K562 (cell line): ENCODE results near the gene ABCB6. TPM values are rescaled to one million over a fixed set of nuclear protein-coding genes. Genes with fewer than 3 reads are reported as not detected.

Source experiments
- ARID2 ChIP-seq: fragments of 450-650 bp; IDR thresholded peaks from 2 replicates; pipeline ENCODE4 v1.6.1; 2017; ENCODE audit warnings: antibody characterized with exemption, mild to moderate bottlenecking
- FOXA1 ChIP-seq: fragments of 450-650 bp; IDR thresholded peaks from 2 replicates; pipeline ENCODE4 v1.6.1; 2016; ENCODE audit warnings: mild to moderate bottlenecking, borderline replicate concordance
- ZNF717 ChIP-seq: fragments of 250-450 bp; sonication (Bioruptor Pico); IDR thresholded peaks from 2 replicates; pipeline ENCODE4 v1.5.0; 2021
- polyA plus RNA-seq, 8 experiments: library from polyadenylated mRNA; depleted of rRNA in 4 of 8; stranded (reverse) in 5 of 8; unstranded in 3 of 8; fragments of >200 nt; fragmentation: Nextera tagmentation in 2 of 8; fragmentation: Illumina TruSeq in 1 of 8; extraction: Ambion mirVana in 2 of 8; extraction: Trizol in 1 of 8; gene quantifications; 2 replicates each; pipeline versions ENCODE4 v1.2.1 to v1.2.3, GENCODE V29; 2011 to 2014; ENCODE audit warnings: inconsistent platforms in 1 of 8, missing spikeins in 1 of 8
- total RNA-seq, 7 experiments: library from RNA; depleted of rRNA in 6 of 7; stranded (reverse); fragments of >200 nt in 6 of 7; fragmentation: Illumina TruSeq in 2 of 7; extraction: Trizol in 2 of 7; gene quantifications; 2 replicates each; pipeline versions ENCODE4 v1.2.1 to v1.2.3, GENCODE V29; 2011 to 2021; ENCODE audit warnings: low replicate concordance in 1 of 7
- TF ChIP-seq, protein P1 (sequence below): fragments of 250-450 bp; sonication (Bioruptor Pico); IDR thresholded peaks from 2 replicates; pipeline ENCODE4 v1.8.0; 2022; ENCODE audit warnings: inconsistent platforms
- TF ChIP-seq, protein P2 (sequence below): fragments of 450-650 bp; IDR thresholded peaks from 2 replicates; pipeline ENCODE4 v1.6.1; 2016; ENCODE audit warnings: low read depth
- TF ChIP-seq, protein P3 (sequence below), 2 experiments: fragments of 450-650 bp; IDR thresholded peaks; 2 replicates each; pipeline ENCODE4 v1.6.1; 2016; ENCODE audit warnings: mild to moderate bottlenecking in 2 of 2, borderline replicate concordance in 1 of 2, low read depth in 1 of 2, moderate library complexity in 1 of 2

ABCB6 gene
- total and polyA plus RNA-seq, 9 of the 15 experiments (the other 6 are each of a cell fraction or from before 2014, with no cell fraction given) = 3.7 to 29.8 (median 16.8) TPM

DNA sequence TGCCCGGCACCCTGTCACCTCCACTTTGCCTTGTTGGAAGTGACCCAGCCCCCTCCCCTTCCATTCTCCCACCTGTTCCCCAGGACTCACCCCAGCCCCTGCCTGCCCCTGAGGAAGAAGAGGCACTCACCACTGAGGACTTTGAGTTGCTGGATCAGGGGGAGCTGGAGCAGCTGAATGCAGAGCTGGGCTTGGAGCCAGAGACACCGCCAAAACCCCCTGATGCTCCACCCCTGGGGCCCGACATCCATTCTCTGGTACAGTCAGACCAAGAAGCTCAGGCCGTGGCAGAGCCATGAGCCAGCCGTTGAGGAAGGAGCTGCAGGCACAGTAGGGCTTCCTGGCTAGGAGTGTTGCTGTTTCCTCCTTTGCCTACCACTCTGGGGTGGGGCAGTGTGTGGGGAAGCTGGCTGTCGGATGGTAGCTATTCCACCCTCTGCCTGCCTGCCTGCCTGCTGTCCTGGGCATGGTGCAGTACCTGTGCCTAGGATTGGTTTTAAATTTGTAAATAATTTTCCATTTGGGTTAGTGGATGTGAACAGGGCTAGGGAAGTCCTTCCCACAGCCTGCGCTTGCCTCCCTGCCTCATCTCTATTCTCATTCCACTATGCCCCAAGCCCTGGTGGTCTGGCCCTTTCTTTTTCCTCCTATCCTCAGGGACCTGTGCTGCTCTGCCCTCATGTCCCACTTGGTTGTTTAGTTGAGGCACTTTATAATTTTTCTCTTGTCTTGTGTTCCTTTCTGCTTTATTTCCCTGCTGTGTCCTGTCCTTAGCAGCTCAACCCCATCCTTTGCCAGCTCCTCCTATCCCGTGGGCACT is 36.2 kb downstream of the ABCB6 start (continued):
- TF ChIP-seq, protein P1, sequence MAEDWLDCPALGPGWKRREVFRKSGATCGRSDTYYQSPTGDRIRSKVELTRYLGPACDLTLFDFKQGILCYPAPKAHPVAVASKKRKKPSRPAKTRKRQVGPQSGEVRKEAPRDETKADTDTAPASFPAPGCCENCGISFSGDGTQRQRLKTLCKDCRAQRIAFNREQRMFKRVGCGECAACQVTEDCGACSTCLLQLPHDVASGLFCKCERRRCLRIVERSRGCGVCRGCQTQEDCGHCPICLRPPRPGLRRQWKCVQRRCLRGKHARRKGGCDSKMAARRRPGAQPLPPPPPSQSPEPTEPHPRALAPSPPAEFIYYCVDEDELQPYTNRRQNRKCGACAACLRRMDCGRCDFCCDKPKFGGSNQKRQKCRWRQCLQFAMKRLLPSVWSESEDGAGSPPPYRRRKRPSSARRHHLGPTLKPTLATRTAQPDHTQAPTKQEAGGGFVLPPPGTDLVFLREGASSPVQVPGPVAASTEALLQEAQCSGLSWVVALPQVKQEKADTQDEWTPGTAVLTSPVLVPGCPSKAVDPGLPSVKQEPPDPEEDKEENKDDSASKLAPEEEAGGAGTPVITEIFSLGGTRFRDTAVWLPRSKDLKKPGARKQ (CRISPR knock-in tag) = no peak
- TF ChIP-seq, protein P2, sequence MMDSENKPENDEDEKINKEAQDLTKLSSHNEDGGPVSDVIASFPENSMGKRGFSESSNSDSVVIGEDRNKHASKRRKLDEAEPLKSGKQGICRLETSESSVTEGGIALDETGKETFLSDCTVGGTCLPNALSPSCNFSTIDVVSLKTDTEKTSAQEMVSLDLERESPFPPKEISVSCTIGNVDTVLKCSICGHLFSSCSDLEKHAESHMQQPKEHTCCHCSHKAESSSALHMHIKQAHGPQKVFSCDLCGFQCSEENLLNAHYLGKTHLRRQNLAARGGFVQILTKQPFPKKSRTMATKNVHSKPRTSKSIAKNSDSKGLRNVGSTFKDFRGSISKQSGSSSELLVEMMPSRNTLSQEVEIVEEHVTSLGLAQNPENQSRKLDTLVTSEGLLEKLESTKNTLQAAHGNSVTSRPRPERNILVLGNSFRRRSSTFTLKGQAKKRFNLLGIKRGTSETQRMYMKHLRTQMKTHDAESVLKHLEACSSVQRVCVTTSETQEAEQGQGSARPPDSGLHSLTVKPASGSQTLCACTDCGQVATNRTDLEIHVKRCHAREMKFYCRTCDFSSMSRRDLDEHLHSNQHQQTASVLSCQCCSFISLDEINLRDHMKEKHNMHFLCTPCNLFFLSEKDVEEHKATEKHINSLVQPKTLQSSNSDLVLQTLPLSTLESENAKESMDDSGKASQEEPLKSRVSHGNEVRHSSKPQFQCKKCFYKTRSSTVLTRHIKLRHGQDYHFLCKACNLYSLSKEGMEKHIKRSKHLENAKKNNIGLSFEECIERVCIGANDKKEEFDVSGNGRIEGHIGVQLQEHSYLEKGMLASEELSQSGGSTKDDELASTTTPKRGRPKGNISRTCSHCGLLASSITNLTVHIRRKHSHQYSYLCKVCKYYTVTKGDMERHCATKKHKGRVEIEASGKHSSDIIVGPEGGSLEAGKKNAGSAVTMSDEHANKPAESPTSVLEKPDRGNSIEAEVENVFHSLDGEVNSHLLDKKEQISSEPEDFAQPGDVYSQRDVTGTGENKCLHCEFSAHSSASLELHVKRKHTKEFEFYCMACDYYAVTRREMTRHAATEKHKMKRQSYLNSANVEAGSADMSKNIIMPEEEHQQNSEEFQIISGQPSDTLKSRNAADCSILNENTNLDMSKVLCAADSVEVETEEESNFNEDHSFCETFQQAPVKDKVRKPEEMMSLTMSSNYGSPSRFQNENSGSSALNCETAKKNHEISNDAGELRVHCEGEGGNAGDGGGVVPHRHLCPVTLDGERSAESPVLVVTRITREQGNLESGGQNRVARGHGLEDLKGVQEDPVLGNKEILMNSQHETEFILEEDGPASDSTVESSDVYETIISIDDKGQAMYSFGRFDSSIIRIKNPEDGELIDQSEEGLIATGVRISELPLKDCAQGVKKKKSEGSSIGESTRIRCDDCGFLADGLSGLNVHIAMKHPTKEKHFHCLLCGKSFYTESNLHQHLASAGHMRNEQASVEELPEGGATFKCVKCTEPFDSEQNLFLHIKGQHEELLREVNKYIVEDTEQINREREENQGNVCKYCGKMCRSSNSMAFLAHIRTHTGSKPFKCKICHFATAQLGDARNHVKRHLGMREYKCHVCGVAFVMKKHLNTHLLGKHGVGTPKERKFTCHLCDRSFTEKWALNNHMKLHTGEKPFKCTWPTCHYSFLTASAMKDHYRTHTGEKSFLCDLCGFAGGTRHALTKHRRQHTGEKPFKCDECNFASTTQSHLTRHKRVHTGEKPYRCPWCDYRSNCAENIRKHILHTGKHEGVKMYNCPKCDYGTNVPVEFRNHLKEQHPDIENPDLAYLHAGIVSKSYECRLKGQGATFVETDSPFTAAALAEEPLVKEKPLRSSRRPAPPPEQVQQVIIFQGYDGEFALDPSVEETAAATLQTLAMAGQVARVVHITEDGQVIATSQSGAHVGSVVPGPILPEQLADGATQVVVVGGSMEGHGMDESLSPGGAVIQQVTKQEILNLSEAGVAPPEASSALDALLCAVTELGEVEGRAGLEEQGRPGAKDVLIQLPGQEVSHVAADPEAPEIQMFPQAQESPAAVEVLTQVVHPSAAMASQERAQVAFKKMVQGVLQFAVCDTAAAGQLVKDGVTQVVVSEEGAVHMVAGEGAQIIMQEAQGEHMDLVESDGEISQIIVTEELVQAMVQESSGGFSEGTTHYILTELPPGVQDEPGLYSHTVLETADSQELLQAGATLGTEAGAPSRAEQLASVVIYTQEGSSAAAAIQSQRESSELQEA = no peak
- TF ChIP-seq, protein P3, sequence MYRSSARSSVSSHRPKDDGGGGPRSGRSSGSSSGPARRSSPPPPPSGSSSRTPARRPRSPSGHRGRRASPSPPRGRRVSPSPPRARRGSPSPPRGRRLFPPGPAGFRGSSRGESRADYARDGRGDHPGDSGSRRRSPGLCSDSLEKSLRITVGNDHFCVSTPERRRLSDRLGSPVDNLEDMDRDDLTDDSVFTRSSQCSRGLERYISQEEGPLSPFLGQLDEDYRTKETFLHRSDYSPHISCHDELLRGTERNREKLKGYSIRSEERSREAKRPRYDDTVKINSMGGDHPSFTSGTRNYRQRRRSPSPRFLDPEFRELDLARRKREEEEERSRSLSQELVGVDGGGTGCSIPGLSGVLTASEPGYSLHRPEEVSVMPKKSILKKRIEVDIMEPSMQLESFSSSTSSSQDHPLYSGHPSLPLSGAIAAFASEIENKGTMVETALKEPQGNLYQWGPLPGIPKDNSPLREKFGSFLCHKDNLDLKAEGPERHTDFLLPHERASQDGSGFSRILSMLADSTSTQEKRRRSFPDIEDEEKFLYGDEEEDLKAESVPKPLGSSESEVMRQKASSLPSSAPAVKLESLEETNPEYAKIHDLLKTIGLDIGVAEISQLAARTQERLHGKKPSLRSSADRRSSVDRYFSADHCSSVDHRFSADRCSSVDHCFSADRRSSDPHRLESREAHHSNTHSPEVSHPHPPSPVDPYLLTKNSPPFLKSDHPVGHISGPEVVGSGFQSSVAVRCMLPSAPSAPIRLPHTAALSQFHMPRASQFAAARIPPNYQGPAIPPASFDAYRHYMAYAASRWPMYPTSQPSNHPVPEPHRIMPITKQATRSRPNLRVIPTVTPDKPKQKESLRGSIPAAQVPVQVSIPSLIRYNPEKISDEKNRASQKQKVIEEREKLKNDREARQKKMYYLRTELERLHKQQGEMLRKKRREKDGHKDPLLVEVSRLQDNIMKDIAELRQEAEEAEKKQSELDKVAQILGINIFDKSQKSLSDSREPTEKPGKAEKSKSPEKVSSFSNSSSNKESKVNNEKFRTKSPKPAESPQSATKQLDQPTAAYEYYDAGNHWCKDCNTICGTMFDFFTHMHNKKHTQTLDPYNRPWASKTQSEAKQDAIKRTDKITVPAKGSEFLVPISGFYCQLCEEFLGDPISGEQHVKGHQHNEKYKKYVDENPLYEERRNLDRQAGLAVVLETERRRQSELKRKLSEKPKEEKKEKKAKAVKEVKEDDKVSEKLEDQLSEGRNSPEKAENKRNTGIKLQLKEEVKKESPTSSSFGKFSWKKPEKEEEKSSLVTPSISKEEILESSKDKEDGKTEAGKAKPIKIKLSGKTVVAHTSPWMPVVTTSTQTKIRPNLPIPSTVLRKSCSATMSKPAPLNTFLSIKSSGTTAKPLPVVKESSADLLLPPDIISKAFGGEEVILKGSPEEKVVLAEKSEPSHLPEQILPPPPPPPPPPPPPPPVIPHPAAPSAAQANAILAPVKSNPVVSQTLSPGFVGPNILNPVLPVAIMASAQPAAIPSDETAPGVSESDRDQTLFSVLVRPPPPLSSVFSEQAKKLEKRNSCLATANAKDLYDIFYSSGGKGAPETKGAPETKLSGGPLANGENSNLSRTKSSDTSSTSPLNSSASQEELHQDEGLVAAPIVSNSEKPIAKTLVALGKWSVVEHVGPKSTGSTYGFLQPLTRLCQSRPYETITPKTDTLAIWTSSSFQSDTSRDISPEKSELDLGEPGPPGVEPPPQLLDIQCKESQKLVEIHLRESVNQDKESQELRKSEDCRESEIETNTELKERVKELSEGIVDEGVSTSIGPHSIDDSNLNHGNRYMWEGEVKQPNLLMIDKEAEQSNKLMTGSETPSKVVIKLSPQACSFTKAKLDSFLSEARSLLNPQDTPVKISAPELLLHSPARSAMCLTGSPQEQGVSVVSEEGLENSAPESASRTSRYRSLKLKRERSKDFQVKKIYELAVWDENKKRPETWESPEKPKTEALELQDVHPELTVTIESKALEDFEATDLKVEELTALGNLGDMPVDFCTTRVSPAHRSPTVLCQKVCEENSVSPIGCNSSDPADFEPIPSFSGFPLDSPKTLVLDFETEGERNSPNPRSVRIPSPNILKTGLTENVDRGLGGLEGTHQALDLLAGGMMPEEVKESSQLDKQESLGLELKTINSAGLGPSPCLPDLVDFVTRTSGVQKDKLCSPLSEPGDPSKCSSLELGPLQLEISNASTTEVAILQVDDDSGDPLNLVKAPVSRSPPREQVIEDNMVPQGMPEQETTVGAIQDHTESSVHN (IDR thresholded peaks at IDR 0.05; ENCODE audit: borderline replicate concordance in 1 of 2, low read depth in 1 of 2) = no peak
- no peak for TF ChIP-seq ZNF717
- TF ChIP-seq ARID2 = no peak
- TF ChIP-seq FOXA1 = no peak
